Effector memory CD8-positive, alpha-beta T cell (primary cell): ENCODE results near the gene PSTPIP1.
"Not testable (repeated sequence)": the region's sequence is repeated elsewhere in the genome, so short reads cannot be mapped to it uniquely, and the experiment has no call there.

Experiments
- ATAC-seq: fragments of 150-1000 bp; cut with Tn5 transposase; replicated peaks from 2 replicates; pipeline ENCODE4 v1.10.0; 2021; ENCODE audit warnings: mild to moderate bottlenecking, moderate library complexity
- DNase-seq, 3 experiments: peaks; one replicate each; pipeline ENCODE4 v3.0.0; 2021
- H3K27ac Mint-ChIP-seq, 2 donors: one replicate each; pipeline ENCODE4 v1.8.0; 2022; ENCODE audit warnings: mild to moderate bottlenecking in 2 of 2, mixed read lengths in 2 of 2, moderate library complexity in 2 of 2
- H3K27me3 Mint-ChIP-seq, 2 donors: one replicate each; pipeline ENCODE4 v1.8.0; 2022; ENCODE audit warnings: mixed read lengths in 2 of 2
- H3K36me3 Mint-ChIP-seq: one replicate; pipeline ENCODE4 v1.8.0; 2022; ENCODE audit warnings: mild to moderate bottlenecking, moderate library complexity, mixed read lengths; ENCODE audit not compliant: insufficient read depth
- H3K4me1 Mint-ChIP-seq, 2 donors: one replicate each; pipeline ENCODE4 v1.8.0; 2022; ENCODE audit warnings: low read depth in 2 of 2, mixed read lengths in 2 of 2
- H3K4me3 Mint-ChIP-seq, 2 donors: one replicate each; pipeline ENCODE4 v1.8.0; 2022; ENCODE audit warnings: mild to moderate bottlenecking in 2 of 2, mixed read lengths in 2 of 2, moderate library complexity in 2 of 2
- H3K9me3 Mint-ChIP-seq, 2 donors: one replicate each; pipeline ENCODE4 v1.8.0; 2022; ENCODE audit warnings: mixed read lengths in 2 of 2
- total RNA-seq, 9 experiments: gene quantifications; one replicate each; lab custom pipeline; 2026; lab: John Stamatoyannopoulos, UW

Gene PSTPIP1
- total RNA-seq, result 58.7 to 298 (median 154) reads per million in 9 experiments

DNA sequence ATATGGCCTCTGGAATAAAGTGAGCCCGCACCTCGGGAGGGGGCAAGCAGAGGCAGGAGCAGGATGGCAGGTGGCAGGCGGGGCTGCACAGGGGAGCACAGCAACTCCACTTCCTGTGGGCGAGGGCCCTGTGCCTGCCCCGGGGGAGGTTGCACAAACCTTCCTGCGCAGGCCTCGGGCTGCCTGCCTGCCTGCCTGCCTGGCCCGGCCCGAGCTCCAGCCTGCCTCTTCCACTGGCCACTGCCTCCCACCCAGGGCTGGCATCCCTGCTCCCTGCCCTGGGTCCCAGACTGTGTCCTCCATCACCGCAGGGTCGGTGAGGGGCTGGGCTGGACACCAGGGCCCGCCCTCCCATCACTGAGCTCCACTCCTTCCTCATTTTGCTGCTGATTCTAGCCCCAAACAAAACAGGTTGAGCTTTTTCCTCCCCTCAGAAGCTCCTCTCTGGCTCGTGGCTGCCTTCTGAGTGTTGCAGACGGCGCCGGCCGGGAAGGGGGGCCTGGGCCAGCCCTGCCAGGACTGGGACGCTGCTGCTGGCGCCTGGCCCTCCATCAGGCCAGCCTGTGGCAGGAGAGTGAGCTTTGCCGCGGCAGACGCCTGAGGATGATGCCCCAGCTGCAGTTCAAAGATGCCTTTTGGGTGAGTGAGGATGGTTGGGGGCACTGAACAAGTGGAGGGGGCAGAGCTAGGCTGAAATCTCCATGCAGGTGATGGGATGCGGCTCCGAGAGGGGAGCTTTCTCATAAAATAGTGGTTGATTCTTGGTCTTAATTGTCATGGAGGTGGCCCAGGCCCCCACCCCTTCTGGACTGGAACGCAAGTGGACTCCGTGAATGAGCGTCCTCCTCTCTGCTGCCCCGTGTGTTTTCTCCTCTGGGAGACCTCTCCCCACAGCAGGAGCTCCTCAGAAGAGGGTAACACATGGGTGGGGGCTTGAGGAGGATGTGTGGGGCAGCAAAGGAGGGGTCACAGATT lies at the start of gene PSTPIP1:
TSS of gene PSTPIP1 (plus strand) at position 156 of the 975 bp plus-strand sequence. CDS start at position 604, 448 bp downstream.
- ATAC-seq (peak; percentile 71), DNase-seq (peak; percentile 53 to 65 (median 56))
- Mint-ChIP-seq H3K9me3 (no peaks in the 10 kb centered on the region), H3K4me1 (peaks cover 64 to 67% of the 10 kb centered on the region in 2 donors), H3K27ac (peak within 1 kb of the TSS; percentile 91 to 98), H3K36me3 (peaks cover 19% of the 10 kb centered on the region), H3K27me3 (no peaks in the 10 kb centered on the region), H3K4me3 (peak within 1 kb of the TSS; percentile 97)

GRCh38 chr15:76945494-76946093 lies 49.3 kb upstream of the PSTPIP1 start:
- peaks cover 0 to 12% of the 10 kb centered on the region in 2 donors for H3K4me1 Mint-ChIP-seq
- H3K4me3 Mint-ChIP-seq, result no peak overlapping the region
- no peaks in the 10 kb centered on the region for H3K9me3 Mint-ChIP-seq
- ATAC-seq, result no peak
- peak overlapping the region in 1 of 2 donors; percentile 45 for H3K27ac Mint-ChIP-seq
- peaks cover 53% of the 10 kb centered on the region for H3K36me3 Mint-ChIP-seq
- DNase-seq, result no peak
- no peaks in the 10 kb centered on the region for H3K27me3 Mint-ChIP-seq

- Mint-ChIP-seq H3K9me3 (no peaks in the 10 kb centered on the region), H3K4me1 (peaks cover 0 to 12% of the 10 kb centered on the region in 2 donors), H3K36me3 (peaks cover 51% of the 10 kb centered on the region), H3K4me3 (no peak overlapping the region), H3K27ac (peak overlapping the region; percentile 9 to 13), H3K27me3 (no peaks in the 10 kb centered on the region)
- no peak for ATAC-seq
- DNase-seq, result no peak
Measured at GRCh38 chr15:76947454-76947853, 47.5 kb upstream of the PSTPIP1 start.

DNA sequence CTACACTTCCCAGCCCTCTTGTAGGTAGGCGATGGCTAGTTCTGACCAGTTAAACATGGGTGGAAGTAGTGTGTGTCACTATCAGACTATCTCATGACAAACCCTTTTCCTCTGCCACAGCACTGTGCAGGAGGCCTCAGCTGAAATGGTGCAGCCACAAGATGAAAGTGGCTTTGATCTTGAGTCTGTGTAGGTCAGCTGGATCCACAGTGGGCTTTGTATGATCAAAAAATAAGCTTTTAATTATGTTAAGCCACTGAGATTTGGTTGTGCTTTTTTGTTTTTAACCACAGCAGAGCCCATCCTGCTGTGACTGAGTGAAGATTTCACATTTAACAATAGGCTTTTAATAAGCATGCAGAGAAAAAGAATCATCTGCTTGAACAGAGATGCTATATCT lies 43.7 kb upstream of the PSTPIP1 start:
- no peaks in the 10 kb centered on the region for H3K9me3 Mint-ChIP-seq
- no peaks in the 10 kb centered on the region for H3K27me3 Mint-ChIP-seq
- peaks cover 35% of the 10 kb centered on the region for H3K36me3 Mint-ChIP-seq
- DNase-seq, result no peak
- H3K4me1 Mint-ChIP-seq, result no peaks in the 10 kb centered on the region
- H3K4me3 Mint-ChIP-seq, result no peak overlapping the region
- H3K27ac Mint-ChIP-seq, result no peak overlapping the region
- no peak for ATAC-seq

DNA sequence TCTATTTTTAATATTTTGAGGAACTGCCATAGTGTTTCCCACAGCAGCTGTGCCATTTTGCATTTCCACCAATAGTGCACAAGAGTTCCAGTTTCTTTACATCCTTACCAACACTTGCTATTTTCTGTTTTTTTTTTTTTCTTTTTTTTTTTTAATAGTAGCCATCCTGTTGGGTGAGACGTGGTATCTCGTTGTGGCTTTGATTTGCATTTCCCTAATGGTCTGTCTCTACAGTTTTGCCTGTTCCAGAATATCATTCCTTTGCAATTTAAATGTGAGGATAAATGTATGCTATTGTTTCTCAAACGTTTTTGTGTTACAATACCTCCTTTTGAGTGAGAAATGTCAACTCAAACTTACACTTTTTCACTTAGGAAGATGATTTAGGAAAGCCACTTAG lies 41.0 kb upstream of the PSTPIP1 start:
- no peaks in the 10 kb centered on the region for H3K9me3 Mint-ChIP-seq
- DNase-seq (no peak), ATAC-seq (no peak)
- no peaks in the 10 kb centered on the region for H3K27me3 Mint-ChIP-seq
- no peak overlapping the region for H3K27ac Mint-ChIP-seq
- peaks cover 12% of the 10 kb centered on the region for H3K36me3 Mint-ChIP-seq
- no peaks in the 10 kb centered on the region for H3K4me1 Mint-ChIP-seq
- H3K4me3 Mint-ChIP-seq, result no peak overlapping the region

DNA sequence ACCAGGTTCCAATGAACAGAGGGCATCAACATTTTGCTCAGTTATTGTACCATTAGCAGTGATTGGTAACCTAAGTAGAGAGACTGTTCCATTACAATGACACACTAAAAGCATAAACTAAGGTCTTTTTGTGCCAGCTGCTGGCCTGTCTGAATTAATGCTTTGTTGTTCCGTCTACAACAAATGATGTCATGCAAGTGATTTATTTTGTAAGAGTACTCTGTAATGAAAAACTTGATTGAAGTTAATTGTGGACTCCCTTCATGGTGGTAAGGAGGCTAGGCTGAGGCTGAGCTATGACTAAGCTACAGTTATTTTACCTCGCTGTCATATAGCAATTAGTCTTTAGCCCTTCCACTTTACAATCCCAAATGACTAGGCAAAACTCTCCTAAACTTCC lies 40.2 kb upstream of the PSTPIP1 start:
- ATAC-seq (no peak), DNase-seq (no peak)
- H3K4me3 Mint-ChIP-seq, result no peak overlapping the region

GRCh38 chr15:76961268-76962011 lies 33.5 kb upstream of the PSTPIP1 start:
- no peaks in the 10 kb centered on the region for H3K36me3 Mint-ChIP-seq
- H3K4me3 Mint-ChIP-seq, result no peak overlapping the region
- ATAC-seq, result no peak
- no peak for DNase-seq
- peaks cover 0 to 1% of the 10 kb centered on the region in 2 donors for H3K4me1 Mint-ChIP-seq
- H3K27ac Mint-ChIP-seq, result no peak overlapping the region
- peaks cover 15 to 35% of the 10 kb centered on the region in 2 donors for H3K27me3 Mint-ChIP-seq
- no peaks in the 10 kb centered on the region for H3K9me3 Mint-ChIP-seq

More for the DNA sequence above, 40.2 kb upstream of the PSTPIP1 start:
- no peaks in the 10 kb centered on the region for H3K27me3 Mint-ChIP-seq
- H3K36me3 Mint-ChIP-seq, result peaks cover 8% of the 10 kb centered on the region
- no peak overlapping the region for H3K27ac Mint-ChIP-seq
- no peaks in the 10 kb centered on the region for H3K4me1 Mint-ChIP-seq
- H3K9me3 Mint-ChIP-seq, result no peaks in the 10 kb centered on the region

DNA sequence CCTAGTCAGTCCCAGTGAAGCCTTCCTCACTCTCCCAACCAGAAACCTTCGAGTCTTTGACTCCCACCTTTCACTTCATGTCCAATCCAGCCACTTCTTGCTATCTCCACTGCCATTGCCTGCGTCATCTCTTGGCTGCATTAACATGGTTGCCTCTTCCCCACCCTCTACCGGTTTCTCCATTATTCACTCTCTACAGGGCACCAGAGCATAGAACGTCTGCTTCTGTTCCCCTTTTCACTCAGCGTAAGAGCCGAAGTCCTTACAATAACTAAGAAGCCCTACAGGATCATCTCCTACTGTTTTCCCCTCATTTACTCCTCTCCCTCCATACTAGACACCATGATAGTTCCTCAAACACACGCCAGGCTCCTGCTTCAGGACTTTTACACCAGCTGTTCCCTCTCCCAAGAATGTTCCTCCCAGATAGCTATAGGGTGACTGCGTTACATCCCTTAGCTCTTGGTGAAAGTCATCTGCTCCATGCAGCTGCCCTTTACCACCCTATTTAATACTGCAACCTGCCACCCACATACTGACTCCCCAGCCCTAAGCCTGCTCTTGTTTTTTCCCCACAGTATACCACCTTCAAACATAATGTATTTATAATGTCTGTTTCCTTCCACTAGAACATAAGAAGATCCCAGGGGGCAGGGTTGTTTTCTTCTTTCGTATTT lies 32.5 kb upstream of the PSTPIP1 start:
- H3K36me3 Mint-ChIP-seq, result no peaks in the 10 kb centered on the region
- no peak overlapping the region for H3K4me3 Mint-ChIP-seq
- H3K4me1 Mint-ChIP-seq, result peaks cover 0 to 1% of the 10 kb centered on the region in 2 donors
- H3K27me3 Mint-ChIP-seq, result peaks cover 15 to 35% of the 10 kb centered on the region in 2 donors
- DNase-seq, result no peak
- H3K27ac Mint-ChIP-seq, result no peak overlapping the region
- ATAC-seq, result no peak
- H3K9me3 Mint-ChIP-seq, result no peaks in the 10 kb centered on the region

GRCh38 chr15:76963596-76963995 lies 31.3 kb upstream of the PSTPIP1 start:
- no peak overlapping the region for H3K4me3 Mint-ChIP-seq
- ATAC-seq (no peak), DNase-seq (no peak)
- no peak overlapping the region for H3K27ac Mint-ChIP-seq
- peaks cover 0 to 1% of the 10 kb centered on the region in 2 donors for H3K4me1 Mint-ChIP-seq
- no peaks in the 10 kb centered on the region for H3K36me3 Mint-ChIP-seq
- H3K9me3 Mint-ChIP-seq, result no peaks in the 10 kb centered on the region
- H3K27me3 Mint-ChIP-seq, result peaks cover 15 to 35% of the 10 kb centered on the region in 2 donors

GRCh38 chr15:76964157-76964556 lies 30.8 kb upstream of the PSTPIP1 start:
- ATAC-seq (no peak), DNase-seq (no peak)
- peaks cover 0 to 1% of the 10 kb centered on the region in 2 donors for H3K4me1 Mint-ChIP-seq
- H3K36me3 Mint-ChIP-seq, result no peaks in the 10 kb centered on the region
- no peak overlapping the region for H3K4me3 Mint-ChIP-seq
- peaks cover 15 to 35% of the 10 kb centered on the region in 2 donors for H3K27me3 Mint-ChIP-seq
- H3K9me3 Mint-ChIP-seq, result no peaks in the 10 kb centered on the region
- no peak overlapping the region for H3K27ac Mint-ChIP-seq

DNA sequence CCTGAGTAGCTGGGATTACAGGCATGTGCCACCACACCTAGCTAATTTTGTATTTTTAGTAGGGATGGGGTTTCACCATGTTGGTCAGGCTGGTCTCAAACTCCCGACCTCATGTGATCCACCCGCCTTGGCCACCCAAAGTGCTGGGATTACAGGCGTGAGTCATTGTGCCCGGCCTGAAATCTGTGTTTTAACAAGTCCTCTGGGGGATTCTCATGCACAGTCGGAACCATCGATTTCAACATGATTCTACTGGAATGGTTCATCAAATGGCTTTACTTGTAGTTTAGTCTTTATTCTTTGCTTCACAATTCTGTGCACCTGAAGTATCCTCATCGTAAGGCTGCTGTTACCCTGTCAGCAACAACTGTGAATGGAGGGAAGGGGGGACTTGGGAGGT lies 28.9 kb upstream of the PSTPIP1 start:
- H3K27ac Mint-ChIP-seq, H3K4me1 Mint-ChIP-seq, DNase-seq, ATAC-seq, H3K4me3 Mint-ChIP-seq, H3K9me3 Mint-ChIP-seq, H3K36me3 Mint-ChIP-seq: not testable (repeated sequence)
- H3K27me3 Mint-ChIP-seq, result peaks cover 15 to 35% of the 10 kb centered on the region in 2 donors

GRCh38 chr15:76967067-76967466 lies 27.9 kb upstream of the PSTPIP1 start:
- peaks cover 0 to 1% of the 10 kb centered on the region in 2 donors for H3K4me1 Mint-ChIP-seq
- H3K36me3 Mint-ChIP-seq, result no peaks in the 10 kb centered on the region
- no peaks in the 10 kb centered on the region for H3K9me3 Mint-ChIP-seq
- no peak overlapping the region for H3K27ac Mint-ChIP-seq
- H3K4me3 Mint-ChIP-seq, result no peak overlapping the region
- DNase-seq (no peak), ATAC-seq (no peak)
- H3K27me3 Mint-ChIP-seq, result peaks cover 15 to 30% of the 10 kb centered on the region in 2 donors

DNA sequence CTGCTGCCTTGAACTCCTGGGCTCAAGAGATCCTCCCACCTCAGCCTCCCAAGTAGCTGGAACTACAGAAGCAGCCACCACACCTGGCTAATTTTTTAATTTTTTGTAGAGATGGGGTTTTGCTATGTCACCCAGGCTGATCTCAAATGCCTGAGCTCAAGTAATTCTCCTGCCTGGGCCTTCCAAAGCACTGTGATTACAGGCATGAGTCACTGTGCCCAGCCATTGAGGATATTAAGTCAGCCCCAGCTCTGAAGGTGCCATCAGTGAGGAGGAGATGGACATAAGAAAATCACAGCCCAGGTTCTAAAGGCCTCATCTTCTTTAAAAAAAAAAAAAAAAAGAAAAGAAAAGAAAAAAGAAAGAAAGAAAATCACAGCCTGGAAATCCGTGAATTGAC lies 26.6 kb upstream of the PSTPIP1 start:
- Mint-ChIP-seq H3K9me3 (no peaks in the 10 kb centered on the region), H3K27me3 (peaks cover 6 to 18% of the 10 kb centered on the region in 2 donors), H3K36me3 (no peaks in the 10 kb centered on the region), H3K27ac (no peak overlapping the region), H3K4me3 (no peak overlapping the region), H3K4me1 (peaks cover 0 to 2% of the 10 kb centered on the region in 2 donors)
- ATAC-seq (no peak), DNase-seq (no peak)
